K562 (cell line): Measurements from ENCODE around the gene CLSTN1. TPM values are rescaled to one million over a fixed set of nuclear protein-coding genes. Genes with fewer than 3 reads are reported as not detected.

Experiments used
- ARID1B ChIP-seq: fragments of 450-650 bp; IDR thresholded peaks from 2 replicates; pipeline ENCODE4 v1.6.1; 2016; ENCODE audit warnings: antibody characterized with exemption, mild to moderate bottlenecking, inconsistent platforms
- BCLAF1 ChIP-seq, 2 experiments: fragments of 450-650 bp in 1 of 2; IDR thresholded peaks; 2 replicates each; pipeline ENCODE4 v1.6.1; 2011 to 2017; ENCODE audit warnings: low read depth in 2 of 2, antibody characterized with exemption in 1 of 2, borderline replicate concordance in 1 of 2, low read length in 1 of 2, mild to moderate bottlenecking in 1 of 2, mixed read lengths in 1 of 2; ENCODE audit not compliant: control insufficient read depth in 1 of 2
- ESRRA ChIP-seq: fragments of 450-650 bp; IDR thresholded peaks from 2 replicates; pipeline ENCODE4 v1.6.1; 2014; ENCODE audit warnings: low read depth, mild to moderate bottlenecking, moderate library complexity, borderline replicate concordance
- HDGF ChIP-seq: fragments of 450-650 bp; IDR thresholded peaks from 2 replicates; pipeline ENCODE4 v1.6.1; 2016
- ID3 ChIP-seq, 2 experiments: fragments of 250-450 bp in 1 of 2; fragments of 450-650 bp in 1 of 2; sonication (Bioruptor Pico) in 1 of 2; IDR thresholded peaks; 2 replicates each; pipeline versions ENCODE4 v1.6.1 to v1.8.0; 2016 to 2021; ENCODE audit warnings: mild to moderate bottlenecking in 2 of 2, moderate library complexity in 2 of 2, missing compliant biosample characterization in 1 of 2, missing genetic modification characterization in 1 of 2
- ILK ChIP-seq: fragments of 450-650 bp; IDR thresholded peaks from 2 replicates; pipeline ENCODE4 v1.6.1; 2016; ENCODE audit warnings: missing genetic modification characterization, low read depth, mild to moderate bottlenecking, missing compliant biosample characterization, moderate library complexity, borderline replicate concordance
- JUNB ChIP-seq: fragments of 450-650 bp; formaldehyde crosslinking; conservative IDR thresholded peaks from 2 replicates; pipeline ENCODE4 v1.4.0; 2020; ENCODE audit warnings: mild to moderate bottlenecking
- MLLT1 ChIP-seq, 2 experiments: fragments of 450-650 bp; IDR thresholded peaks; 2 replicates each; pipeline ENCODE4 v1.6.1; 2016
- MXD1 ChIP-seq: fragments of 250-450 bp; sonication (Bioruptor Pico); IDR thresholded peaks from 2 replicates; pipeline ENCODE4 v1.8.0; 2021; ENCODE audit warnings: borderline replicate concordance, mild to moderate bottlenecking, moderate library complexity; ENCODE audit not compliant: poor library complexity, severe bottlenecking
- PHF21A ChIP-seq: fragments of 450-650 bp; IDR thresholded peaks from 2 replicates; pipeline ENCODE4 v1.6.1; 2017; ENCODE audit warnings: low read depth, borderline replicate concordance
- RBM15 ChIP-seq: fragments of 200-400 bp; formaldehyde crosslinking; IDR thresholded peaks from 2 replicates; pipeline ENCODE4 v1.6.1; 2018; ENCODE audit warnings: mild to moderate bottlenecking, low read length, moderate library complexity; ENCODE audit not compliant: insufficient read depth
- RBM34 ChIP-seq: fragments of 200-400 bp; formaldehyde crosslinking; IDR thresholded peaks from 2 replicates; pipeline ENCODE4 v1.6.1; 2018; ENCODE audit warnings: low read length, borderline replicate concordance; ENCODE audit not compliant: insufficient read depth
- SMAD4 ChIP-seq: fragments of 250-450 bp; sonication (Bioruptor Pico); conservative IDR thresholded peaks from 2 replicates; pipeline ENCODE4 v1.8.0; 2021; ENCODE audit warnings: inconsistent platforms, mild to moderate bottlenecking, moderate library complexity
- SOX6 ChIP-seq: fragments of 450-650 bp; IDR thresholded peaks from 2 replicates; pipeline ENCODE4 v1.6.1; 2014; ENCODE audit warnings: mild to moderate bottlenecking
- SRSF1 ChIP-seq: fragments of 200-400 bp; formaldehyde crosslinking; IDR thresholded peaks from 2 replicates; pipeline ENCODE4 v1.6.1; 2017; ENCODE audit warnings: mild to moderate bottlenecking, low read depth, low read length, moderate library complexity
- THRA ChIP-seq: fragments of 450-650 bp; IDR thresholded peaks from 2 replicates; pipeline ENCODE4 v1.6.1; 2017; ENCODE audit warnings: mild to moderate bottlenecking, moderate library complexity
- THRAP3 ChIP-seq: fragments of 450-650 bp; IDR thresholded peaks from 2 replicates; pipeline ENCODE4 v1.6.1; 2016; ENCODE audit warnings: mild to moderate bottlenecking, inconsistent platforms, borderline replicate concordance
- ZFP1 ChIP-seq: fragments of 450-650 bp; formaldehyde crosslinking; IDR thresholded peaks from 2 replicates; pipeline ENCODE4 v1.4.0; 2020; ENCODE audit warnings: mild to moderate bottlenecking, mixed read lengths
- ZNF785 ChIP-seq: fragments of 250-450 bp; sonication (Bioruptor Pico); IDR thresholded peaks from 2 replicates; pipeline ENCODE4 v1.4.0; 2020; ENCODE audit warnings: mild to moderate bottlenecking
- polyA plus RNA-seq, 8 experiments: library from polyadenylated mRNA; depleted of rRNA in 4 of 8; stranded (reverse) in 5 of 8; unstranded in 3 of 8; fragments of >200 nt; fragmentation: Nextera tagmentation in 2 of 8; fragmentation: Illumina TruSeq in 1 of 8; extraction: Ambion mirVana in 2 of 8; extraction: Trizol in 1 of 8; gene quantifications; 2 replicates each; pipeline versions ENCODE4 v1.2.1 to v1.2.3, GENCODE V29; 2011 to 2014; ENCODE audit warnings: inconsistent platforms in 1 of 8, missing spikeins in 1 of 8
- total RNA-seq, 7 experiments: library from RNA; depleted of rRNA in 6 of 7; stranded (reverse); fragments of >200 nt in 6 of 7; fragmentation: Illumina TruSeq in 2 of 7; extraction: Trizol in 2 of 7; gene quantifications; 2 replicates each; pipeline versions ENCODE4 v1.2.1 to v1.2.3, GENCODE V29; 2011 to 2021; ENCODE audit warnings: low replicate concordance in 1 of 7

The CLSTN1 gene
- total and polyA plus RNA-seq, 9 of the 15 experiments (the other 6 are each of a cell fraction or from before 2014, with no cell fraction given), result 1.1 to 32.5 (median 13.3) TPM

DNA sequence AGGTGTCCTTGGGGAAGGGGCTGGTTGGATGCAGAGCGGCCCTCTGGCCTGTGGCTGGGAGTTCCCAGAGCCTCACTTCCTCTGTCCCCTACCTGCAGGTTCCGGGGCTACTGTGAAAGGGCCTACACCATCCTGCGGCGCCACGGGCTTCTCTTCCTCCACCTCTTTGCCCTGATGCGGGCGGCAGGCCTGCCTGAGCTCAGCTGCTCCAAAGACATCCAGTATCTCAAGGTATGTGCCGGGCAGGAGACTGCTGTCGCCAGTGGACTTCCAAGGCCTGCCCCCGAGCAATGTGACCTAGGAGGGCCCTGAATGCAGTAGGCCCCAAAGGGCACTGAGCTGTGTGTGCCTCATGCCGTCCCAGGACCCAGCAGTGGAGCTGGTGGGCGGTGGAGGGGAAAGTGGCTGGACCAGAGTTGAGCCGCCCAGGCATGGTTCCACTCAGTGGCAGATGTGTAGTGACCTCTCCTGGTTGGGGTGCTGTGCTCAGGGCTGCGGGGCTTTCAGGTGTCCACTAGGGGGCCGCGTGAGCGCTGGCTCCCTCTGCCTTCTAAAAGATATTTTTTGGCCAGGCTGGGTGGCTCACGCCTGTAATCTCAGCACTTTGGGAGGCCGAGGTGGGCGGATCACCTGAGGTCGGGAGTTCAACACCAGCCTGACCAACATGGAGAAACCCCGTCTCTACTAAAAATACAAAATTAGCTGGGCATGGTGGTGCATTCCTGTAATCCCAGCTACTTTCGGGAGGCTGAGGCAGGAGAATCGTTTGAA is 98.9 kb downstream of the CLSTN1 start (continued):
- TF ChIP-seq PHF21A (0 out of 2 replicates have a peak, but pooled peaks have one; percentile 21), BCLAF1 (IDR thresholded peaks at IDR 0.05; ENCODE audit: borderline replicate concordance in 1 of 2, control insufficient read depth in 1 of 2, low read depth in 2 of 2, low read length in 1 of 2) (no peak), HDGF (0 out of 2 replicates have a peak, but pooled peaks have one; percentile 22), ILK (tag) (no peak), SOX6 (peak; percentile 40; the same call in 1 of the 2 replicates), SMAD4 (CRISPR knock-in tag) (0 out of 2 replicates have a peak, but pooled peaks have one; percentile 21), SRSF1 (no peak), RBM15 (no peak), THRA (no peak), JUNB (no peak), ARID1B (peak; percentile 36; the same call in 1 of the 2 replicates), RBM34 (no peak), ZFP1 (CRISPR knock-in tag) (no peak), ID3 (CRISPR knock-in tag; IDR thresholded peaks at IDR 0.05) (no peak), ID3 (tag; IDR thresholded peaks at IDR 0.05) (no peak), THRAP3 (no peak), MXD1 (CRISPR knock-in tag) (no peak), ZNF785 (CRISPR knock-in tag) (no peak), MLLT1 (IDR thresholded peaks at IDR 0.05) (peak in 1 of 2 experiments; percentile 95; a peak in 2 of 4 replicates), ESRRA (0 out of 2 replicates have a peak, but pooled peaks have one; percentile 26)
